WI38 (cell line): ENCODE measurements around the gene S1PR5.

Experiments used
- H3K4me3 ChIP-seq: 2 replicates; pipeline ENCODE4 v1.5.1; 2011; ENCODE audit warnings: low read depth, mild to moderate bottlenecking, control low read depth, low read length
- TF ChIP-seq, protein P1 (sequence below): IDR thresholded peaks from 2 replicates; pipeline ENCODE4 v1.5.1; 2012; ENCODE audit warnings: low read depth, mild to moderate bottlenecking, control low read depth, low read length

S1PR5 gene, protein sequence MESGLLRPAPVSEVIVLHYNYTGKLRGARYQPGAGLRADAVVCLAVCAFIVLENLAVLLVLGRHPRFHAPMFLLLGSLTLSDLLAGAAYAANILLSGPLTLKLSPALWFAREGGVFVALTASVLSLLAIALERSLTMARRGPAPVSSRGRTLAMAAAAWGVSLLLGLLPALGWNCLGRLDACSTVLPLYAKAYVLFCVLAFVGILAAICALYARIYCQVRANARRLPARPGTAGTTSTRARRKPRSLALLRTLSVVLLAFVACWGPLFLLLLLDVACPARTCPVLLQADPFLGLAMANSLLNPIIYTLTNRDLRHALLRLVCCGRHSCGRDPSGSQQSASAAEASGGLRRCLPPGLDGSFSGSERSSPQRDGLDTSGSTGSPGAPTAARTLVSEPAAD

DNA sequence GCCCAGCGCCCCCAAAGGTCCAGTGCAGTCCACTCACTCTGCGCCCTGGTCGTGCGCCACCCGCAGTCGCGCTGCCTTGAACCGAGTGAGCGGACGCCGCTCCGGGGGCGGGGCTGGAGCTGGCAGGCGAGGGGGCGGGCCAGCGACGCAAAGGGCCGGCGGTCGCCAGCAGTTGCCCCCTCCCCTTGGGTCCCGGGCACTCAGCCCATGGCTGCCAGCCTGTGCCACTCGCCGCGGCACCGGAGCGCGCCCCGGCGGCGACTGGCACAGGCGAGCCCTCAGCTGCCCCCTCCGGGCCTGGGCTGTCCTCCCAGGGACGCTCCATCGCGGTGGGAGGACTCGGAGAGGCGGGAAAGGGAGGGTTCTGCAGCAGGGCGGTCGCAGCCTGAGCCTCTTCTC is at the start of gene S1PR5:
TSS of gene S1PR5 (minus strand) at position 87 of the 399 bp plus-strand sequence. CDS start 2,436 bp downstream, outside the sequence.
- H3K4me3 ChIP-seq, result peak within 1 kb of the TSS; percentile 40
- TF ChIP-seq, protein P1, sequence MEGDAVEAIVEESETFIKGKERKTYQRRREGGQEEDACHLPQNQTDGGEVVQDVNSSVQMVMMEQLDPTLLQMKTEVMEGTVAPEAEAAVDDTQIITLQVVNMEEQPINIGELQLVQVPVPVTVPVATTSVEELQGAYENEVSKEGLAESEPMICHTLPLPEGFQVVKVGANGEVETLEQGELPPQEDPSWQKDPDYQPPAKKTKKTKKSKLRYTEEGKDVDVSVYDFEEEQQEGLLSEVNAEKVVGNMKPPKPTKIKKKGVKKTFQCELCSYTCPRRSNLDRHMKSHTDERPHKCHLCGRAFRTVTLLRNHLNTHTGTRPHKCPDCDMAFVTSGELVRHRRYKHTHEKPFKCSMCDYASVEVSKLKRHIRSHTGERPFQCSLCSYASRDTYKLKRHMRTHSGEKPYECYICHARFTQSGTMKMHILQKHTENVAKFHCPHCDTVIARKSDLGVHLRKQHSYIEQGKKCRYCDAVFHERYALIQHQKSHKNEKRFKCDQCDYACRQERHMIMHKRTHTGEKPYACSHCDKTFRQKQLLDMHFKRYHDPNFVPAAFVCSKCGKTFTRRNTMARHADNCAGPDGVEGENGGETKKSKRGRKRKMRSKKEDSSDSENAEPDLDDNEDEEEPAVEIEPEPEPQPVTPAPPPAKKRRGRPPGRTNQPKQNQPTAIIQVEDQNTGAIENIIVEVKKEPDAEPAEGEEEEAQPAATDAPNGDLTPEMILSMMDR, result no peak

DNA sequence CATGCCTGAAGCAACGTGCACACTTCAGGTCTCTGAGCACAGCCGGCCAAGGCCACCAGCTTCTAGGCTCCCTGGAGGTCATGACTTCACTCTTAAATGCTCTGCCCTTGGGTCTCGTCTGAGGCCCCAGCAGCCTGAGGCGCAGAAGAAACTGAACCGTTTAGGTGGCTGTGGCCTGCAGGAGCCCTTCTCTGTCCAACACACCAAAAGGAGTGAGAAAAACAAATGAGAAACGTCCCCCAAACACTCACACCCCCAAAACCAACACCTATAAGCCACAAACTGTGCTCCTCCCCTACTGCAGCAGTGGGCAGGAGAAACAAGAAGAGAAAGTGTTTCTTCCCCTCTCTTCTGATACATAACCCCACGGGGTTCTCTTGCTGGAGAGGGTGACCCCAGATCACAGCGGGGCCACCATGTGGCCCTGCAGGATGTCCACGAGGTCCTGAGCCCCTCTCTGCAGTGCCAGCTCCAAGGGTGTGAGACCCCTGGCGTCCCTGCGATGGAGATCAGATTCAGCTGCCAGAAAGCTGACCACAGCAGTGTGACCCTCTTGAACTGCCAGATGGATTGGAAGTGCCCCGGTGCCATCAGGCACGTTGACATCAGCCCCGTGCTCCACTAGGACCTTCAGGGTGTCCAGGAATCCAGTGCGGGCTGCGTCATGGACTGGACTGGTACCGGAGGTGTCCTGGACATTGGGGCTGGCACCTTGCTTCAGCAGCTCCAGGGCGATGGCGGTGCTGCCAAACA is 49.6 kb upstream of the S1PR5 start:
- TF ChIP-seq, protein P1, result no peak
- H3K4me3 ChIP-seq, result peak overlapping the region; percentile 92

DNA sequence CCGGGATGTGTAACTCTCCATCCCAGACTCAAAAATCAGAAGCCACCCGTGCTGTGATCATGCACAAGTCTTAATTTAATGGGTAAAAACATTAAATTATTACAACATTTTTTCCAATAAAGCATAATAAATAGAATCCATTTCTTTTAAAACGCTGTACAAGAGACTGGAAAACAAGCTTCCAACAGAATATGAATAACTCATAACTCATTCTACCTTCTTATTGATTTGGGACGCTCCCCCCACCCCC is 49.1 kb upstream of the S1PR5 start:
- TF ChIP-seq, protein P1, result no peak
- peak overlapping the region; percentile 92 for H3K4me3 ChIP-seq

DNA sequence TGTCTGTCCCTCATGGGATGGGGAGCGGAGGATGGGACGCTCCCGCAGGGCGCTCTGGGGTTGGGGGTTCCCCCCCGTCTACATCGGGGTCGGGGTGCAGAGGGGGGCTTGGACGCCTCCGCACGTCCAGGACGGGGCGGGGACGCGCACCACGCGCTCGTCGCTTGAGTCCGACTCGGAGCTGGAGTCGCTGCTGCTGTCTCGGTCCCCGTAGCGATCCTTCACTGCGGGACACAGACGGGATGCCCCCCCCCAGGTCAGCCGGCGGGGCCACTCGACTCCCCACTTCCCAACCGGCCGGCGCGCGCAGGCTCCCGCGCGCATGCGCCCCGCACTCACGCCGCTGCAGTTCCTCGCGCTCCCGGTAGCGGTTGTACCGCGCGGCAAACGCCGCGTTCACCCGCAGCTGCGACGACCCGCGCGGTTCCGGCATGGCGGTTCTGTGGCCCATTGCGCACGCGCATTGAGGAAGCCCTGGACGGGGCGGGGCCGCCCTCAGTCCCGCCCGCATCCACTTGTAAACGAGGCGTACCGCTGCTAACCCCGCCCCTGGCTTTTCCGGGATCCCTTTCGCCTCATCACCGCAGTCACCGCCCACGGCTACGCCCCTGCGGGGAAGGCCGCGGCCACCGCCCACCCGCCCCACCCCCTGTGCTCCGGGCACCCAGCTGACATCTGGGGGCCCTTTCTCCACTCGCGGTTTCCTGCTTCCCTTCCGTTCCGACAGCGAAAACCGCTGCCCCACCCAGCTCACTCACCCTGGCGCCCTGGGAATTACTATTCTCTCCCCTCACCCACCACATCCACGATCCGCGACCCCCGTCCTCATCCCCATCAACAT is 48.5 kb upstream of the S1PR5 start, which contains the start of gene KRI1:
TSS of gene KRI1 (minus strand) at position 444 of the 841 bp plus-strand sequence. CDS start at position 433, 11 bp downstream.
- TF ChIP-seq, protein P1, result 0 out of 2 replicates have a peak, but pooled peaks have one; percentile 29
- peak within 1 kb of the TSS; percentile 92 for H3K4me3 ChIP-seq

DNA sequence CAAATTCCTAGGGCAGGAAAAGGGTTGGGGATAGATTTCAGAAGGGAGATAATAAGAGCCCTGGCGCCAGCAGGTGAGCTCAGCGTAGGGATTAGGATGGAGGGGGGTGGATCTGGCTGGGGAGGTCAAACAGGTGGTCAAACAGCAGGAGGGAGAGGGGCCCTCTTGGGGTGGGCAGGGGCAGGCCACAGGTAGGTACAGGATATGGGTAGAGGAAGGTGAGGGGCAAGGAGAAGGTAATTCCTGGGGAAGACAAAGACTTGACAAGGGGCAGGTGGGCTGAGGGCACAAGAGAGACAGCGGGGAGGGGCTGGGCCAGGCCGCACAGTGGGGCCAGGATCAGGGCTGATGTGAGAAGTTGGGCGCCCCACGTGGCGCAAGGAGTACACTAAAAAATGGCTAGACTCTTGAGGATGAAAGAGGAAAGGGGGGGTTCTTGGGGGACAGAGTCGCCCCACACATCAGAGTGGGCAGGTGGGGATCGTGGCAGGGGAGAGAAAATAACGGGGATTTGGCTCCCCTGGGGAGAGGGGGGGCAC is 47.9 kb upstream of the S1PR5 start:
- peak overlapping the region; percentile 92 for H3K4me3 ChIP-seq
- TF ChIP-seq, protein P1, result peak; percentile 8; the same call in 1 of the 2 replicates

DNA sequence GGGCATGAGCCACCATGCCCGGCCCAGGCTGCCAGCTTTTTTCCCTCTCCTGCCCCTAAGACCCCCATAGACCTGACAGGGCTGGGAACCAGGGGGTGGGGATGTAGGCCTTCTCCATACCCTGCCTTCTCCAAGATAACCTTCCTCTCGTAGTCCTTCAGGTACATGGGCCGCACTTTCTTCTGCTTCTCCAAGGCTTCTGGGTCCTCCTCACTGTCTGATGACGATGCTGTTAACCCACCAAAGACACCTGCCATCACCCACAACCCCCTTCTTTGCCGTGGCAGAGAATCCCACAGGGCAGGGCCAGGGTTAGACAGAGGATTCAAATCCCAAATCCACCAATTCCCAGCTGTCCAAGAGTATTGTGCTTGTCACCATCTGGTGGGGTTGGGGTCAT is 45.4 kb upstream of the S1PR5 start:
- TF ChIP-seq, protein P1, result no peak
- H3K4me3 ChIP-seq, result no peak overlapping the region
